GM13976 (cell line): Measurements from ENCODE around the gene ABCA7.
A peak's percentile ranks its signal among the peaks of the same experiment; 100 is the strongest.

ENCODE experiments used
- DNase-seq: peaks from one replicate; pipeline ENCODE4 v3.0.0; 2012; ENCODE audit warnings: low spot score
- in situ Hi-C: fragments of 300-500 bp; cut with MboI; formaldehyde crosslinking; loops from one replicate; pipeline ENCODE4 v1.12.0; 2022; ENCODE audit warnings: low sequenced_read_pairs, mixed read lengths, inconsistent platforms; ENCODE audit not compliant: unreplicated experiment
- TF ChIP-seq, protein P1 (sequence below): IDR thresholded peaks from 2 replicates; pipeline ENCODE4 v1.5.1; 2012; ENCODE audit warnings: borderline replicate concordance, mild to moderate bottlenecking; ENCODE audit not compliant: insufficient read depth; ENCODE audit errors: extremely low read depth, missing control alignments, control extremely low read depth

ABCA7 gene

GRCh38 chr19:1081301-1082164, 41.6 kb downstream of the ABCA7 start:
- DNase-seq, result no peak
- TF ChIP-seq, protein P1, sequence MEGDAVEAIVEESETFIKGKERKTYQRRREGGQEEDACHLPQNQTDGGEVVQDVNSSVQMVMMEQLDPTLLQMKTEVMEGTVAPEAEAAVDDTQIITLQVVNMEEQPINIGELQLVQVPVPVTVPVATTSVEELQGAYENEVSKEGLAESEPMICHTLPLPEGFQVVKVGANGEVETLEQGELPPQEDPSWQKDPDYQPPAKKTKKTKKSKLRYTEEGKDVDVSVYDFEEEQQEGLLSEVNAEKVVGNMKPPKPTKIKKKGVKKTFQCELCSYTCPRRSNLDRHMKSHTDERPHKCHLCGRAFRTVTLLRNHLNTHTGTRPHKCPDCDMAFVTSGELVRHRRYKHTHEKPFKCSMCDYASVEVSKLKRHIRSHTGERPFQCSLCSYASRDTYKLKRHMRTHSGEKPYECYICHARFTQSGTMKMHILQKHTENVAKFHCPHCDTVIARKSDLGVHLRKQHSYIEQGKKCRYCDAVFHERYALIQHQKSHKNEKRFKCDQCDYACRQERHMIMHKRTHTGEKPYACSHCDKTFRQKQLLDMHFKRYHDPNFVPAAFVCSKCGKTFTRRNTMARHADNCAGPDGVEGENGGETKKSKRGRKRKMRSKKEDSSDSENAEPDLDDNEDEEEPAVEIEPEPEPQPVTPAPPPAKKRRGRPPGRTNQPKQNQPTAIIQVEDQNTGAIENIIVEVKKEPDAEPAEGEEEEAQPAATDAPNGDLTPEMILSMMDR, result no peak
- in situ Hi-C loops, result no loop called here

DNA sequence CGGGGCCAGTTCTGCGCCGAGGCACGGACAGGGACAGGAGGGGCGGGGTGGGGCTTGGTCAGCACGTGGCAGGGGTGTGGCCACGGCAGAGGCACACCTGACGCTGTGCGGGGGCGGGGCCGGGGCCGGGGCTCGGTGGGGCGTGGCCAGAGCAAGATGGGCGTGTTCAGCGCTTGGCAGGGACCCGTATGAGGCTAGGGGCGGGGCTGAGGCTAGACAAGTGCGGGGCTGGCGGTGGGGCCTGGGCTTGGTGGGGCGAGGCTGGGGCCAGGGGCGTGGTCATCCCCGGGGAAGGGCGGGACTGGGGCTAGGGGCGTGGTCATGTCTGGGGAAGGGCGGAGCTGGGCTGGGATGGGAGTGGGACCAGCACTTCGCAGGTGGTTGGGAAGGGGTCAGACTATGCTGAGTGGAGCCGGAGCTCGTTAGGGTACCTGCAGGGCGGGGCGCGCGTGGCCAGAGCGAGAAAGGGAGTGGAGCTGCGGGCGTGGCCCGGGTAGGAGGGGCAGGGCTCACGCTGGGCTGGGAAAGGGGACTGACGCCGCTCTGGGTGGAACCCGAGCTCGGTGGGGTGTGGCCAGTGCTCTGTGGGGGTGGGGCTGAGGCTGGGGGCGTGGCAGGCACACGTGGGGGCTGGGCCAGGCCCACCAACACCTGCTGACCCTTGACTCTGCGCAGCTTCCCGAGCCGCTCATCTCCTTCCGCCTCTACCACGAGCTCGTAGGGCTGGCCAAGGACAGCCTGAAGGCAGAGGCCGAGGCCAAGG, 42.4 kb downstream of the ABCA7 start:
- TF ChIP-seq, protein P1, result no peak
- peak; percentile 86 for DNase-seq
- in situ Hi-C loops, result no loop called here

DNA sequence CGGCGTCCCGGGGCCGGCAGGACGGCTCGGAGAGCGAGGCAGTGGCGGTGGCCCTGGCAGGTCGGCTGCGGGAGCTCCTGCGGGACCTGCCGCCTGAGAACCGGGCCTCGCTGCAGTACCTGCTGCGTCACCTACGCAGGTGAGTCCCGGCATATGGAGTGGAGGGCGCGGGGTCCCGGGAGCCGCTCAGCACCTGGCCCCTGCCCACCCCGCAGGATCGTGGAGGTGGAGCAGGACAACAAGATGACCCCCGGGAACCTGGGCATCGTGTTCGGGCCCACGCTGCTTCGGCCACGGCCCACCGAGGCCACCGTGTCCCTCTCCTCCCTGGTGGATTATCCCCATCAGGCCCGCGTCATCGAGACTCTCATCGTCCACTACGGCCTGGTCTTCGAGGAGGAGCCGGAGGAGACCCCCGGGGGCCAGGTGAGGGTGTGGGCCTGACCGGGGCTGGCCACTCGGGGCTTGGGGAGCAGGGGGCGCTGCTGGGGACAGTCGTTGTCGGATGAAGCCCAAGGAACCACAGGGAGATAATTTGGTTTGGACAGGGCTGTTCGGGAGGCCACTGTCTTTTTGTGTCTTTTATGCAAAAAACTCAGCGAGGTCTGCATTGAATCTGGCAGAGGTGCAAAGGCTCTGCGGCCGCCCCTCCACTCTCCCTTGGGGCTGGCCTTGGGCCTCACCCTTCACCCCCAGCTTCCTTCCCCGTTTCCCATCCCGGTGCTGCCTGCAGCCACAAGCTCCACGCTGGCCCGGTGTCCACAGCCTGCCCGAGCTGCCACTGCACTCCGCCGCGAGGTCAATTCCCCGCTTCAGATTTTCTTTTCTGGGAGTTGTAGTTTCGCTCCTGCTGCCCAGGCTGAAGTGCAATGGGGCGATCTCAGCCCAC, 43.3 kb downstream of the ABCA7 start:
- in situ Hi-C loops, result no loop called here
- no peak for DNase-seq
- TF ChIP-seq, protein P1, result no peak

GRCh38 chr19:1084024-1084868, 44.3 kb downstream of the ABCA7 start:
- in situ Hi-C loops, result no loop called here
- no peak for DNase-seq
- TF ChIP-seq, protein P1, result no peak

- in situ Hi-C loops, result no loop called here
- TF ChIP-seq, protein P1, result no peak
- DNase-seq, result no peak
These were observed 45.2 kb downstream of the ABCA7 start for GRCh38 chr19:1085053-1085658.
